ENCODE data around the gene ATP8B3.
A peak's percentile ranks its signal among the peaks of the same experiment; 100 is the strongest.
"Not testable (repeated sequence)": the region's sequence is repeated elsewhere in the genome, so short reads cannot be mapped to it uniquely, and the experiment has no call there.

Gene ATP8B3

DNA sequence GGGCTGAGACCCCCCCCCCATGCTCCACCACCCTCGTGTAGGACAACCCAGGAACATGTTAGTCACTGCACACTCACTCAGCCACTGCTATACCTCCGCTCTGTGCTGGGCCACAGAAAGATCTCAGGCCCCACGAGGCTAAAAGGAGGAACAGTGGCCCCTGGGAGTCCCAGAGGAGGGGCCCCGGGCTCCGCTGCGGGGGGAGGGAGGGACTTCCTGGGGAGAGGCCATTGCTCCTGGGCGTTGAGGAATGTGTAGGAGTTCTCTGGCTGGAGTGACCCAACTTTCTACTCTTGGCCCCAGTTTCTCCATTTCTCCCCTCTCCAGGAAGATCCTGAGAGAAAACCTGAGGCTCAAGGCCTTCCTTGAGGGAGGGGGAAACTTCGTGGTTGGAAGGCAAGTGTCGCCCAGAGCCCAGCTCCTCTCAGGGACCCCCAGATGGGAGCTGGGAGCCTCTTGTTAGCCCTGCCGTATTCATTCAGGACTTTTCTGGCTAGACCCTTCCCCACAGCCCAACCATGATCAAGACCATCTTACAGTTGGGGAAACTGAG lies 45.2 kb downstream of the ATP8B3 start:
- no peak for DNase-seq

DNA sequence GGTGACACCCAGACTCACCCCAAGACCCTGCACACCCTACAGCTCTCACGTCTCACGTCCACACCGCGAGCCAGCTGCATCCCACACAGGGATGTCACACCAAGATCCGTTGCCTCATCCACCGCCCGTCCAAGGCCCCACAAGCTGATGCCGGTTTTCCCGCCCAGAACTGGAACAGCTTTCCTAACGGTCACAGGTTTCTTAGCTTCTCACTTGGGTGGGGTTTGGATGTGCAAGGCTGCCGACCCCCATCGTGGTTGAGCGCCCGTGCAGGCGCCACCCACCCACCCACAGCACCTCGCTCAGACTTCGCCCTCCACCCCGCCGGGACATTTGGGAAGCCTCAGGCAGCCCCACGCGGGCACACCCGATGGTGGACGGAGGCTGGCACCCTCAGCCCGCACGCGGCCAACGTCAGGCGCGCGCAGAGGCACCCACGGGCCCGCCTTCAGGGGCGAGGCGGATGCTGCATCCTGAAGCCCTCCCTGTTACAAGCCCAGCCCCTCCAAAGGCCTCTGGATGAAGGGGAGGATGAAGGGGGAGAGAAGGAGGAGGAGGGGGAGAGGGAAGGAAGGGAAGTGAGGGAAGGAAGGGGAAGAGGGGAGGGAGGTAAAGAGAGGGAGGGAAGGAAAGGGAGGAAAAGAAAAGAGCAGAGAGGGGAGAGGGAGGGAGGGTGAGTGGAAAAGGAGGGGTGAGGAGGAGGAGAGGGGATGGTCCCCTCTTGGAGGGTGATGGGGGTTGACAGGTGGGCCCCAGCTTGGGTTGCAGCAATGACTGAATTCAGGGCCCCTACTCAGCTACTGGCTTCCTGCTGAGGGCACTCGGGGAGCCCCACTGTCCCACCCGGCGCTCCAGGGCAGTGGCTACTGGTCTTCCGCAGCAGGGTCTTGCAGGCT lies 45.9 kb downstream of the ATP8B3 start:
- no peak for DNase-seq

DNA sequence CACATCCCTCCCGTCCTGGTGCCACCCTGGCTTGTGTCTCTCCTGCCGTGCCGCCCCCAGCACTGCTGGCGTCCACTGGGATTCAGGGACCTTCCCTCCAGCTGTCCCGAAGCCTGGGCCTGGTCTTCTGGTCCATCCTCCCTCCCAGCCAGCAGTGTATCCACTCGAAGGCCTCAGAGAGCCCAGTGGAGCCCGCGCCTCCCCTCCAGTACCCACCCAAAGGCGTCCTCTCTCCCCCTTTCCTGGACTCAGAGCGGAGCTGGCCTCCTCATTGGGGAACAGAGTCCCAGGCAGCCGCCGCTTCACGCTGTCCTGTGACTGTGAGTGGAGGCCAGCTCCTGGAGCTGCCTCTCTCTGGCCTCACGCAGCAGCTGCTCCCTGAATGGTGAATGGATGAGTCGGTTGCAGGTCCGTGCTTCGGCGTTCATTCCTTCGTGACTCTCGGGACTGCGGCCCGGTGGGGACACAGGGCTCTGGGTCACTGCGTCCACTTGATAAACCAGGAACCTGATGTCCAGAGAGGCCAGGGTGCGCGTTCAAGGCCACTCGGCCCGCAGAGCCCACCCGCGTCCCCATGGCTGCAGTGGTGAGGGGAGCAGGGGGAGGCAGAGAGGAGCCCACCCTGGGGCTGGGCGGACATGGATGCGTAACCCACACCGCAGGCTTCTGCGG lies 46.7 kb downstream of the ATP8B3 start:
- DNase-seq, result no peak

DNA sequence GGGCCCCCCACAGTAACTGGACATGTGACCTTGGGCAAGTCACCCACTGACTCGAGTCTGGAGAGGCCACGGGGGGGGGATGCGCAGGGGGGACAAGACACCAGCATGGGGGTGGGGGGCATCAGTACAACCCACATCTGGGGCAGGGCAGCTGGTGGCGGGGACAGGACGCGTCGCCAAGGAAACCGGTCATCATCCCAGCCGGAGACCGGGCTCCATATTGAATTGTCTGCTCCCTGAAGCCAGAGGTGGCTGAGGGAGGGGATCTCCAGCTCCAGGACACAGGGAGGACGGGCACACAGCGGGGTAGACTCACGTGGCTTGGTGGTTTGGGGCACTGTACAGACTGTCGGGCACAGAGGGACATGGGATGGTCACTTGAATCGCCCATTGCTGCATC lies 47.3 kb downstream of the ATP8B3 start:
- no peak for DNase-seq

DNA sequence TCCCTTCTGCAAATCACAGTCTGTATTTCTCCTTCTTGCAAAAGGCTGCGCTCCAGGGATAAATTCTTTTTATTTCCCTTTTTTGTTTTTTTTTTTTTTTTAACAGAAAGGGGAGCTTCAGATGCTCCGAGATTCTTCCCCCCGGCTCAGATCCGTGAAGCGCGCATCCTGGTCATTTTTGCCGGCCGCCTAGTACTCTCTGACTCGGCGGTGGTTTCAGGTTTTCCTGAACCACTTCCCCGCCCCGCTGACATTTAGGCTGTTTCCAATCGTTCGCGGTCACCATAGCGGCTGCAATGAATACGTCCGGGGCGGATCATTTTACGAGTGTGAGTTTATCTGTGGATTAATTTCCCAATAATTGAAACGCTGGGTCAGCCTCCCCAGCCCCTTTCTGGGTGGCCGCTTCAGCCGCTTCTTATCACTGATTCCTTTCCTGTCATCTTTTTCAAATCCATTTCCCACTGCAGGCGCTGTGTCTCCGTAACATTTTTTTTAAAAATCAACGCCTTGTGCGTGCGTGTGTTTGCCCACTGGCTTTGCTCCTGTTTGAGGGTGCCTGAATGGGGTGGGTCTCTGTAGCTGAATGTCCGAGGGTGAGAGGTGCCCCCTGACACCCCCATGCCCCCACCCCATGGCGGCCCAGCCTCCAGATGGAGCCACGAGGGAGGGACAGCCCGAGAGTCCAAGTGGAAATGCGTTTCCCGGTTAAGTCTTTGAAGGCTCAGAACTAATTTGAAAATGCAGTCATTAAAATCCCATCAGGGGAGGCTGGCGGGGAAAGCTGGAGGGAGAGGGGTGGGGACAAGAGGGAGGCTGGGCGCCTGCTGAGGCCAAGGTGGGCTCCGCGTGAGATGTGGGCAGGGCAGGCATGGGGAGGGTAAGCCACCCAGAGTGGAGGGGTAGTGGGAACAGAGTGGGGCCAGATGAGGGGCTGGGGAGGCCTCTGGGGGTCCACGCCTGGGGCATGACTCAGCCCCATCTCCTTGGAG lies 48.1 kb downstream of the ATP8B3 start:
- no peak for DNase-seq

DNA sequence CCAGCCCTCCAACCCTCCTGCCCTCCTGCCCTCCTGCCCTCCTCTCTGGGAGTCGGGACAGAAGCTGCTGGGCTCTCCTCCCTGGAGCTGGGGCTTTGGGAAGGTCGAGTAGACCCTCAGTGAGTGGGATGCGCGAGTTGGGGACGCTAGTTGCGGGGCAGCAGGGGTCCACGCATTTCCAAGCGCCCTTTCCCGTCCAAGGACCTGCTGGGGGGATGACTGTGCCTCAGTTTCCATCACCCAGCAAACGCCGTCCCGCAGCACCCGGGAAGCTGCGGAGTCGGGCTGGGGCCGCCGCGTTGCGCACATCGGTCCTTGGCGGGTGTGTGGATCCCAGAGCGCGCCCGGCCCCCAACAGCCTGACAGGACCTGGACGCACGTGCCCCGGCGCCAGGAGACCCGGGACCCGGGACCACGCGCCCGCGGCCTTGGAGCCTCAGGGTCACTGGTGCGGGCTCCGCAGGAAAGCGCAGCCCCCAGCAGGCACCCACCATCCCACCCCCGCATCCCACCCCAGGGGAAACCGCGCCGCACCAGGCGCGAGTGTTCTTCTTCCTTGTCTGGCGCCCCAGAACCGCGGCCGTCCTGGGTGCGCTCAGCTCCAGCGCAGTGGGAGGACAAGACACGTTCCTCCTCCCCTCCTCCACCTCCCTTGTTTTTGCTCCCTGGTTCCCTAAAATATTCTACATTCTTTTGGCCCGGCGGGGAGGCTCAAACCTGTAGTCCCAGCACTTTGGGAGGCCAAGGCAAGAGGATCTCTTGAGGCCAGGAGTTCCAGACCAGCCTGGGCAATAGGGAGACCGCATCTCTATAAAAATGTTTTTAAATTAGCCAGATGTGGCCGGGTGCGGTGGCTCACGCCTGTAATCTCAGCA lies 49.6 kb downstream of the ATP8B3 start:
- no peak for DNase-seq

DNA sequence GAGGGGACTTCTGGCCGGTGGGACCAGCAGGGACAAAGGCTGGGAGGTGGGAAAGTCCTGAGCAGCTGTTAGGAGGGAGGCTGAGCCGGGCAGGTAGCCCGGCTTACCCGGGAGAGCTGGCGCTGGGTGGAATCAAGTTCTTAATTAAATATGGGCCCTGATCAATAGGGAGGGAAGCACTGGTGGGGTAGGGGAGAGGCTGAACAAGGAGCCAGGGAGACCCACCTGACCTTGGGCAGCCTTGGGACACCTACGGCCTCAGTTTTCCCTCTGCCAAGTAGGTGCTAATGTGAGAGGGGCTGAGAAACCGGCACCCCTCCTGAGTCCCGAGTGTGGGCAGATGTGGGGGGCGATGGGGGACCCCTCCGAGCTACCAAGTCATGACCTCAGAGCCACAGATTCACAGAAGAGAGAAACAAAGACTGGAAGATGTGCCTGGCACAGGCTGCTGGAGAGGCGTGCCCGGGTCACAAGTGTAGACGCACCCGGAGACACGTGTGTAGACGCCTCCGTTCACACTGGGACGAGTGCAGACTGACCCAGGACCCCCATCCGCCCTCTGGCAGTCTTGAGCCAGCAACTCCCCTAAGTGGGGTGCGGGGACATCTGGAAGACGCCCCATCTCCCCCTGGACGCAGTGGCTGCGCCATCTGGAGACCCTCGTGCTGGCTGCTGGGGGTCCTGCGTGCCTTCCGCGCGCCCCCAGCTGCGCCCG lies 50.4 kb downstream of the ATP8B3 start:
- DNase-seq, result no peak

DNA sequence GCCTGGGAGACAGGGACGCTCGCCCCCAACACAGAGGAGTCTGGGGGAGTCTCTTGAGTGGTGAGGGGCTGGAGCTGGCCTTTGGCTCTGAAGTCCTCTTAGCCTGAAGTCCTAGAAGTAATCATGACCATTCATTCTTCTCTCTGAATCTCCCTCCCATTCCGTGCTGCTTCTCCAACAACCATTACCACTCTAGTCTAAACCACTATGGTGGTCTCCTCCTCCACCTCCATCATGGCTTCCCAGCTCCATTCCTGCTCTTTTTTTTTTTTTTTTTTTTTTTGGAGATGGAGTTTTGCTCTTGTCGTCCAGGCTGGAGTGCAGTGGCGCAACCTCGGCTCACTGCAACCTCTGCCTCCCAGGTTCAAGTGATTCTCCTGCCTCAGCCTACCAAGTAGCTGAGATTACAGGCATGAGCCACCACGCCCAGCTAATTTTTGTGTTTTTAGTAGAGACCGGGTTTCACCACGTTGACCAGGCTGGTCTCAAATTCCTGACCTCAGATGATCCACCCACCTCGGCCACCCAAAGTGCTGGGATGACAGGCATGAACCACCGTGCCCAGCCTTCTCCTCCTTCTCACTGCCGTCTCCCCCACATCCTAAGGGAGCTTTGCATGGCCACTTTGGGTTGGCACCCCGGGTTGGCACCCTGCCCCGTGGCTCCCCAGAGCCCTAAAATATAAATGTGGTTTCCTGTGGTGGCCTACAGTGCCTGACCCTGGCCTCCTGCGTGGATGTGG lies 51.1 kb downstream of the ATP8B3 start:
- DNase-seq, result not testable (repeated sequence)

DNA sequence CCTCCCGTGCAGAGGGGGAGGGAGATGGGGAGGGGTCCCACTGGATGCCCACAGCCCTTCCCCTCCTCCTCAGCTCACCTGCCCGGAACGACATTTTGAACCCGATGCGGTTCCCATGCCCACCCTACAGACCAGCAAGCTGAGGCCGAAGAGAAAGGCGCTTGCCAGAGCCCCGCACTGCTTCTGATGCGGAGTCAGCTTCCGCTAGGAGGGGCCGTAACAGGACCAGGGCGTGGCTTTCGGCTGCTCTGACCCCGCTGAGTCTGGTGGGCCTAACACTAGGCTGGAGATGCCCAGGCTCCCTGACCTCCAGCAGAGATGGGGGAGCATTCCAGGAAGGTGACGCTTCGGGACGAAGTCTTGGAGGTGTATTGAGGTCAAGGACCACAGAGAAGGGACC lies 52.1 kb downstream of the ATP8B3 start:
- no peak for DNase-seq

DNA sequence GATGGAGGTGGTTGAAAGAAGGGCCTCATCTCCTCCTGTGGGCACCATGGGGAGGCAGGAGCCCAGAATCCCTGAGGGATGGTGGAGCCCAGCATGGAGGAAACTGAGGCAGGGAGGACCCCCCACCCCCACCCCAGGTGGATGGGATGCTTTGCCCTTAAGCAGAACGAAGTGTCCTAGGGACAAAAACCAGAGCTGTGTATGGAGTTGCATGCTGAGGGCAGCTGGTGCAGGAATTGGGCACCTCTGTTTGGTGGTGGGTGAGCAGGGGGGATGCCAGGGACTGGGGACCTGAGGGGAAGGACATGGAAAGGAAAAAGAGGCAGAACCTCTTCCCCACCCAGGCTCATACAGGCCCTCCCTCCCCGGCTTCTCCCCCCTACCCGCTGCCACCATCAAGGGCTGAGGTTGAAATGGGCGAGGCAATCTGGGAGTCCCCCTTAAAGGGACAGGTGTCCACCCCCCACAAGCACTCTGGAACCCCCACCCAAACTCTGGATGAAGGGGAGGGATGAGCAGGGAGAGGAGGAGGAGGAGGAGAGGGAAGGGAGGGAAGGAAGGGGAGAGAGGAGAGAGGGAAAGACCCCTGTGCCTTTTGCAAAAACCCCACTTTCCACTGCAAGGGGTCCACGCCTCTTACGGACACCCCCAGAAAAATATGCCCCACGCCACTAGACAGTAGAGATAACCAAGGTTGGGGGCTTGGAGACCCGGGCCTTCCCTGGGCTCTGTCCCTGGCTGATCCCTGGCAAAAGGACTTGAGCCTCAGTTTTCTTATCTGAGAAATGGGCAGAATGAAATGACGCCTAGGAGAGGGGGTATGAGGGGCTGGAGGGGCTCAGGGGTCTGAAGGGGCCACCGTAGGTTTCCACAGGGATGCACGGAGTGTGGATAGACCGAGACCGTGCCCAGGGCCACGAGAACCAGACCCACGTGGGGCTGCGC lies 52.8 kb downstream of the ATP8B3 start:
- DNase-seq, result no peak

DNA sequence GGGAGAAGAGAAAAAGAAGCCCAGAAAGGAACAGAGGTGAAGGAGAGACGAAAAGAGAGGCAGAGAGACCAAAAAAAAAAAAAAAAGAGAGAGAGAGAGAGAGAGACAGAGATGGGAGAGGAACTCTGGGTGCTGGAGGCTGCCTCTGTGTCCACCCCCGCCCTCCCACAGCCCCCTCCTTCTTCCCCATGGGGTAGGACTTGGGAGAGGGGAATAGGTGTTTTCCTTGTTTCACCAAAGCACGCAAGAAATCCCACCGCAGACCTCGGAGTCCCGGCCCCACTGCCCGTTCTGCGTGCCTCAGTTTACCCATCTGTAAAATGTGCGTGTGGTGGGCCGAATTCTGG lies 53.9 kb downstream of the ATP8B3 start:
- no peak for DNase-seq

DNA sequence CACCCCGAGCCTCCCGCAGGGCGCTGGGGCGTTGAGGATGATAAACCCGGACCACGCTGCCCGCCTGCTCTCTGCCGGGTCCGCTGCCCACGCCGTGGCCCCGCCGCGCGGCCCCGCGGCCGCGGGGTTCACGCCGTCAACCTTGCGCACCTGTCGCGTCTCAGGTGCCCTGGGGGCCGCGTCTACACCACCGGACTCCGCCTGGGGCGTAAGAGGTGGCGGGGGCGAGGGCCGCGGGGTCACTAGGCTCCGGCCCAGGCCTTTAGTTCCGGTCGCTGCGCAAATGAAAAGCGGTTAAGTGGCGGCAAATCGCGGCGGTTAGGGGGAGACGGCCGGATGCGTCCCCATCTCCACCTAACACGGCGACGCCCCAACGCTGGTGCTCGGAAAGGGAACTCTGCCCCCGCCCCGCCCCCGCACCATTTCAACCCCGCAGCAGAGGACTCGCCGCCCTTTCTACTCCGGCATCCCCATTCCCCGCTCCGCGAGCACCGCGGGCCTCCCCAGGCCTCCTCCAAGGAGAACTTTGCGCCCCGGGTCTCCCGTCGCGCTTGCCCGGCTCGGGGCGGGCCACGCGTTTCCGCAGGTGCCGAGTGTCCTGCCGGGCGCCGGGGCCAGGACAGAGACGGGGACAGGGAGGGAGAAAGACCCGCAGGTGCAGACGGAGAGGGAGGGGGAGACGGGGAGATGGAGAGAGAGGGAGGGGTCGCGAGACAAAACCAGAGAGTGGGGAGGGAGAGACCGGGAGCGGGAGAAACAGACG lies 54.4 kb downstream of the ATP8B3 start:
- DNase-seq, result no peak

DNA sequence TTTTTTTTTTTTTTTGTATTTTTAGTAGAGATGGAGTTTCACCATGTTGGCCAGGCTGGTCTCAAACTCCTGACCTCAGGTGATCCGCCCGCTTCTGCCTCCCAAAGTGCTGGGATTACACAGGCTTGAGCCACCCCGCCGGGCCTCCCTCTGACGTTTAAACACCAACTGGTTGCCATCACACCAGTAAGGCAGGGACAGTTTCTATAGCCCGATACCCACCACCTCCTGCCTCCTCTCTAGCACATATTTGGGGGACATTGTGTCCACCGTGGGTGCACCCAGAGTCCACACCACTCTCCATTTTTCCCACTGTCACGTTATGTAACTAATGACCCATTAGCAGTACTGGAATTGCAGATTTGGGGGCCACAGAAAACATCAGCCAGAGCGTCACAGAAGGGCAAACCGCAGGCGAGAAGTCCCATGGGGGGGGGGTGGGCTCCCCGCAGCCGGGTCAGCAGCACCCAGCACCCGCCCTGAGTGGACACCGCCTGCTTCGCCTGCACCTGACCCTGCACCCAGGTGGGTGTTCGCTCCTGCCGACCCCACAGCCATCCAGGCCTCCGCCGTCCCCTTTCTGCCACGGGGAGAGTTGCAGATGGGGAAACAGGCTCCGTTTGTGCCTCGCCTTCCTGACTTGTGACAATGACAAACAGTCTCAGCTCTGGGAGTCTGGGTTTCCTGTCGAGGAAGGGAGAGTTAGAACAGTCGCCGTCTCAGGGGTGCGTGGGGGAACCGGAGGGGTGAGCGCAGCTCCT lies 55.2 kb downstream of the ATP8B3 start:
- DNase-seq, result peak in 1 of 2 experiments; percentile 28

DNA sequence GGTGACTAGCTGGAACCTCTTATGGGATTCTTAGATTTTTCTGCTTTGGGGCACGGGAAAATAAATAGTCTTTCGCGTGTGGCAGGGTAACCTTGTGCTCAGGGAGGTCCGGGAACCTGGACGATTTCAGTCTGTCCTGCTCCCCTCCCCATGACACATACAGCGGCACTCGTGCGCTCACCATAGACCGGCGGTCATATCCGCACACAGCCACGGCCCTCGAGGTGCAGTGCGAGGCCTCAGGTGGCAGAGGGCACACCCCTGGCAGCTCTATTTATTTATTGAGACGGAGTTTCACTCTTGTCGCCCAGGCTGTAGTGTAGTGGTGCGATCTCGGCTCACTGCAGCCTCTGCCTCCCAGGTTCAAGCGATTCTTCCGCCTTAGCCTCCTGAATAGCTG lies 55.8 kb downstream of the ATP8B3 start:
- DNase-seq, result no peak

DNA sequence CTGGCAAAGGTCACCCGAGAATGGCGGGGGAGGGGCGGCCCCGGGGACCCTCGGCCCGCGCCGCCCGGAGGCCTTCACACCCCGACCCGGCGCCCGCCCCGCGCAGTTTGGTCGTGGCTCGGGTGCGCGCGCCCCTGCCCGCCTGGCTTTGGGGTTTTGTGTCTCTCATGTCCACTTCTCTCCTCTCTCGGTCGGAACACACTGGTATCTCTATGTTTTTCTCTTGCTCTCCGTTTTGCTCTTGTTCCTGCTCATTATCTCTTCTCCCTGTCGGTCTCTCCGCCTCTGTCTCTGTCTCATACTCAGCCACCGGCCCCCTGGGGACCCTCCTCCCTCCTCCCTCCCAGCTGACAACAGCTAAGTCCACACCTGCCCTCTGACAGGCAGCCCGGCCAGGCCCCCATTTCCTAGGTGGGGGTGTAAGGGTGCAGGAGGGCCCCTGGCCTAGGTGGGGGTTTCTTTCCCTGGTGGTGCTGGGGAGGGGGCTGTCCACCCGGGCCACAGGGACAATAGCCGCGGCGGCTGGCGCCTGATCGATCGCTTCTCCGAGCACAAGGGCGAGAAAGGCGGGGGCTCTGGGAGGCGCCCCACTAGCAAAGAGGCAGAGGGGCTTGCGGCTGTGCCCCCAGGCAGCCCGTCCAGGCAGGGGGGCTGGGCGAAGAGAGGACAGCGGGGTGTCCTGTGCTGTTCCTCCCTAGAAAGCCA lies 56.5 kb downstream of the ATP8B3 start:
- no peak for DNase-seq

DNA sequence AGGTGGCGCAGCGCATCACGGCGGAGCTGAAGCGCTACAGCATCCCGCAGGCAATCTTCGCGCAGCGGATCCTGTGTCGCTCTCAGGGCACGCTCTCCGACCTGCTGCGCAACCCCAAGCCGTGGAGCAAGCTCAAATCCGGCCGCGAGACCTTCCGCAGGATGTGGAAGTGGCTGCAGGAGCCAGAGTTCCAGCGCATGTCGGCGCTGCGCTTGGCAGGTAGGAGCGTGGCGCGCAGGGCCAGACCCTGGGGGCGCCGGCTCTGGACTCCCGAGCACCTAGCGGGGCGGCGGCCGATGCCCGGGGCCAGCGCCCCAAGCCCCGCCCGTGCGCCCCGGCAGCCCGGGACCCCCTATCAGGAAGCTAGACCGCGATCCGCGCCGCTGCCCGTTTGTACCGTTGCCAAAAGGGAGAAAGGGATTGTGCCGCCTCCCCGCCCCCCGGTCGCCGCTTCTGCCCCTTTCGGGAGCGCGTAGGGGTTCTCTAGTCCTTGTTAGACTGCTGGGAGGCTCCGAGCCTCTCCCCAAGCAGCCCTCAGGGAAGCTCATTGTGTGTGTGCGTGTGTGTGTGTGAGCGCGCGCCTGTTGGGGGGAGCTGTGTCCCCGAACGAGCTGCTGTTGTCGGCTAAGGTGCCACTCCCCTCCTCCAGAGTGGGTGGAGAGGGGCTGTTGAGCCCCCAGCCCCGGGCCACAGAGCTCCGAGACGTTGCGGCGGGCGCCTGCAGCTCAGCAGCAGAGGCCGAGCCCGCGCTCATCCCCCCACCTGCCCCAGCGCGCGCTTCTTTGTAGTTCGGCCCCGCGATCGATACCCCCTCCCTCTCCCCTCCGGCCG lies 57.2 kb downstream of the ATP8B3 start:
- DNase-seq, result peak in 1 of 2 experiments; percentile 42

All from NCI-H524 (cell line).